Neural progenitor cell (in vitro differentiated cells): ENCODE results near the gene NEK4.
"Not testable (repeated sequence)": the region's sequence is repeated elsewhere in the genome, so short reads cannot be mapped to it uniquely, and the experiment has no call there.

Experiments
- CTCF ChIP-seq: fragments of 200-600 bp; sonication (generic); IDR thresholded peaks from 2 replicates; pipeline ENCODE4 v1.5.1; 2017; ENCODE audit warnings: antibody characterized with exemption, mild to moderate bottlenecking
- EZH2 ChIP-seq: fragments of 200-600 bp; sonication (generic); IDR thresholded peaks from 2 replicates; pipeline ENCODE4 v1.6.1; 2017; ENCODE audit warnings: antibody characterized with exemption, mild to moderate bottlenecking, moderate library complexity

GRCh38 chr3:52676201-52676600 lies 94.5 kb downstream of the NEK4 start:
- TF ChIP-seq CTCF, EZH2: not testable (repeated sequence)
